ENCODE data around the gene DESI2.
"Not testable (repeated sequence)": the region's sequence is repeated elsewhere in the genome, so short reads cannot be mapped to it uniquely, and the experiment has no call there.

Gene DESI2

DNA sequence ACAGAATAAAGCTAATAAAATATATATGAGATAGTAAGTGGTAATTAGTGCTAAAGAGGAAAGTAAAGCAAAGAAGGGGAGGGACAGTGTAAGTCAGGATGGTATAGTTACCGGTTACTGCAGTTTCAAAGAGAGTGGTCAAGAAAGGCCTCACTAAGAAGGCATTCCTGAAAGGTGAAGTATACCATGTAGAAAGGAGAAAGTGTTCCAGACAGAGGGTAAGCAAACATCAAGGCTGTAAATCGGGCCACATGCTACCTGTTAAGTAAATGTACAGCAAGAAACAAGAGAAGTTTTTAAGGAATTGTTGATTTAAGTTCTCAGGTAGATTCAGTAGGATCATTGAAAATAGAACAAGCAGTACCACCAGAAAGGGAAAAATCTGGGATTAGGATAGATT is 9.7 kb downstream of the DESI2 start:
- H3K36me3 ChIP-seq (ENCODE audit: control insufficient read depth in 4 of 4, insufficient read depth in 4 of 4, low read length in 3 of 4), result peaks cover 5 to 22% (median 9%) of the 10 kb centered on the region in 4 experiments
- ChIA-PET CTCF (no interaction called here), POLR2A (no interaction called here)
- no peaks in the 10 kb centered on the region for H3K27me3 ChIP-seq (replicated peaks in 2 of 5; ENCODE audit: control insufficient read depth in 4 of 5, insufficient read depth in 5 of 5, low read length in 4 of 5)
- H3K4me1 ChIP-seq (ENCODE audit: control extremely low read depth in 1 of 4, control insufficient read depth in 4 of 4, insufficient read depth in 4 of 4, low read length in 3 of 4), result peaks cover 9 to 22% (median 16%) of the 10 kb centered on the region in 4 experiments
- no peak overlapping the region for H3K4me3 ChIP-seq (ENCODE audit: control insufficient read depth in 1 of 7, extremely low read depth in 1 of 7, insufficient read depth in 4 of 7, low read depth in 2 of 7, low read length in 6 of 7)
- H3K27ac ChIP-seq (ENCODE audit: insufficient read depth in 1 of 2, low read depth in 1 of 2, low read length in 2 of 2, poor library complexity in 1 of 2, severe bottlenecking in 2 of 2), result no peak overlapping the region
- 100% methylated on average over 2 of the region's 2 CpGs for WGBS (ENCODE audit: insufficient coverage)
- DNase-seq, result no peak
- peaks cover 0 to 2% (median 0%) of the 10 kb centered on the region in 5 experiments for H3K9me3 ChIP-seq (ENCODE audit: control extremely low read depth in 1 of 5, control insufficient read depth in 4 of 5, insufficient read depth in 2 of 5, low read depth in 1 of 5, low read length in 4 of 5)

DNA sequence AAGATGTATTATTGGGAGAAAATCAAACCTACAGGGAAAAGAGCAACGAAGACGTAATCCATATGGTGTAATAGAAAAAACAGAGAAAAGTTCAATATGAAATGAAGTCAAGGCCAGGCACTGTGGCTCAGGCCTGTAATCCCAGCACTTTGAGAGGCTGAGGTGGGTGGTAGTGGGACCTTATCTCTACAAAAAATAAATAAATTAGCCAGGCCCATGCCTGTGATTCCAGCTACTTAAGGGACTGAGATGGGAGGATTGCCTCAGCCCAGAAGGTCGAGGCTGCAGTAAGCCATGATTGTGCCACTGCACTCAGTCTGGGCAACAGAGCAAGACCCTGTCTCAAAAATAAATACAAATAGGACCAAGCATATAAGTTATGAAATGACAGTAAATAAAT is 11.4 kb downstream of the DESI2 start:
- Histone ChIP-seq H3K27ac (ENCODE audit: insufficient read depth in 1 of 2, low read depth in 1 of 2, low read length in 2 of 2, poor library complexity in 1 of 2, severe bottlenecking in 2 of 2) (no peak overlapping the region), H3K36me3 (ENCODE audit: control insufficient read depth in 4 of 4, insufficient read depth in 4 of 4, low read length in 3 of 4) (peaks cover 2 to 9% (median 5%) of the 10 kb centered on the region in 4 experiments), H3K9me3 (ENCODE audit: control extremely low read depth in 1 of 5, control insufficient read depth in 4 of 5, insufficient read depth in 2 of 5, low read depth in 1 of 5, low read length in 4 of 5) (peaks cover 0 to 2% (median 0%) of the 10 kb centered on the region in 5 experiments), H3K4me3 (ENCODE audit: control insufficient read depth in 1 of 7, extremely low read depth in 1 of 7, insufficient read depth in 4 of 7, low read depth in 2 of 7, low read length in 6 of 7) (no peak overlapping the region), H3K27me3 (replicated peaks in 2 of 5; ENCODE audit: control insufficient read depth in 4 of 5, insufficient read depth in 5 of 5, low read length in 4 of 5) (no peaks in the 10 kb centered on the region), H3K4me1 (ENCODE audit: control extremely low read depth in 1 of 4, control insufficient read depth in 4 of 4, insufficient read depth in 4 of 4, low read length in 3 of 4) (peaks cover 9 to 22% (median 16%) of the 10 kb centered on the region in 4 experiments)
- POLR2A ChIA-PET, result no interaction called here
- 87% methylated on average over 3 of the region's 3 CpGs for WGBS (ENCODE audit: insufficient coverage)
- CTCF ChIA-PET, result no interaction called here
- no peak for DNase-seq

- Histone ChIP-seq H3K9me3 (ENCODE audit: control extremely low read depth in 1 of 5, control insufficient read depth in 4 of 5, insufficient read depth in 2 of 5, low read depth in 1 of 5, low read length in 4 of 5) (peaks cover 0 to 7% (median 0%) of the 10 kb centered on the region in 5 experiments), H3K27ac (ENCODE audit: insufficient read depth in 1 of 2, low read depth in 1 of 2, low read length in 2 of 2, poor library complexity in 1 of 2, severe bottlenecking in 2 of 2) (no peak overlapping the region), H3K27me3 (replicated peaks in 2 of 5; ENCODE audit: control insufficient read depth in 4 of 5, insufficient read depth in 5 of 5, low read length in 4 of 5) (no peaks in the 10 kb centered on the region), H3K4me1 (ENCODE audit: control extremely low read depth in 1 of 4, control insufficient read depth in 4 of 4, insufficient read depth in 4 of 4, low read length in 3 of 4) (peaks cover 9 to 22% (median 16%) of the 10 kb centered on the region in 4 experiments), H3K36me3 (ENCODE audit: control insufficient read depth in 4 of 4, insufficient read depth in 4 of 4, low read length in 3 of 4) (peaks cover under 1 to 11% (median 9%) of the 10 kb centered on the region in 4 experiments), H3K4me3 (ENCODE audit: control insufficient read depth in 1 of 7, extremely low read depth in 1 of 7, insufficient read depth in 4 of 7, low read depth in 2 of 7, low read length in 6 of 7) (peak overlapping the region in 1 of 7 experiments; percentile 52)
- DNase-seq, result peak; percentile 37 to 85 (median 81)
- 11% methylated on average over 4 of the region's 4 CpGs for WGBS (ENCODE audit: insufficient coverage)
- CTCF ChIA-PET, result interaction anchor here (0.5 to 1.3 kb wide), 6 partner anchors 9 to 164 kb away, joined by 3 to 5 read pairs (median 4); no protein-coding TSS in a partner anchor
- POLR2A ChIA-PET, result interaction anchor here (1.4 kb wide), 1 partner anchor 12 kb away, joined by 5 read pairs; no protein-coding TSS in a partner anchor
These were observed 12.9 kb downstream of the DESI2 start for GRCh38 chr1:244665771-244666217.

DNA sequence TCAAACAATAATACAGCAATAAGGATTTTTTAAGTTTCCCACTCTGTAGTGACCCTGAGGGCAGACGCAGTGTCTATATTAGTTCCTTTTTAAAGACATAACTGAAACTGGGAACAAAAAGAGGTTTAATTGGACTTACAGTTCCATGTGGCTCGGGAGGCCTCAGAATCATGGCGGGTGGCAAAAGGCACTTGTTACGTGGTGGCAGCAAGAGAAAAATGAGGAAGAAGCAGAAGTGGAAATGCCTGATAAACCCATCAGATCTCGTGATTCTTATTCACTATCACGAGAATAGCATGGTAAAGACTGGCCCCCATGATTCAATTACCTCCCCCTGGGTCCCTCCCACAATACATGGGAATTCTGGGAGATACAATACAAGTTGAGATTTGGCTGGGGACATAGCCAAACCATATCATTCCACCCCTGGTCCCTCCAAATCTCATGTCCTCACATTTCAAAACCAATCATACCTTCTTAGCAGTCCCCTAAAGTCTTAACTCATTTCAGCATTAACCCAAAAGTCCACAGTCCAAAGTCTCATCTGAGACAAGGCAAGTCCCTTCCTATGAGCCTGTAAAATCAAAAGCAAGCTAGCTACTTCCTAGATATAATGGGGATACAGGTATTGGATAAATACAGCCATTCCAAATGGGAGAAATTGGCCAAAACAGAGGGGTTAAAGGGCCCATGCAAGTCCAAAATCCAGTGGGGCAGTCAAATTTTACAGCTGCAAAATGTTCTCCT is 13.9 kb downstream of the DESI2 start:
- CTCF ChIA-PET, result interaction anchor here (1.1 to 1.3 kb wide), 2 partner anchors 13 to 63 kb away, joined by 3 to 5 read pairs; no protein-coding TSS in a partner anchor
- not testable (repeated sequence) for H3K27me3 ChIP-seq (replicated peaks in 2 of 5; ENCODE audit: control insufficient read depth in 4 of 5, insufficient read depth in 5 of 5, low read length in 4 of 5)
- no CpG with 5 or more reads among the region's 6 CpGs for WGBS (ENCODE audit: insufficient coverage)

DNA sequence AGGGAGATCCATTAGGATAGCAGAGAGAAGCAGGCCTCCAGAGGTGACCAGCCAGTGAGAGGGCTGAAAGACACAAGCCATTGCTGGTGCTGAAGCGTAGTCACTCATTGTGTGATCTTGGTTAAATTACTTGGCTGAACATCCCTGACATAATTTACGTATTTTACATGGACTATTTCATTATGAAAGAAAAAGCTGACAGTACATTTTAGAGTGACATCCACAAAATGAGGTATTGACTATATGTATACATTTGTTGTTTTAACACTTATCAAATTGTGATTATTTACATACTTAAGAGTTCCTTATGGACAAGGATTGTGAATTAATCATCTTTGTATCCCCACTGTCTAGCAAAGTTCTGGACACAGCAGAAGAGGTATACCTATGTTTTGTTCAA is 14.9 kb downstream of the DESI2 start:
- DNase-seq, result no peak
- POLR2A ChIA-PET, result no interaction called here
- Histone ChIP-seq H3K4me1 (ENCODE audit: control extremely low read depth in 1 of 4, control insufficient read depth in 4 of 4, insufficient read depth in 4 of 4, low read length in 3 of 4) (peaks cover 6 to 22% (median 16%) of the 10 kb centered on the region in 4 experiments), H3K36me3 (ENCODE audit: control insufficient read depth in 4 of 4, insufficient read depth in 4 of 4, low read length in 3 of 4) (peaks cover 4 to 21% (median 9%) of the 10 kb centered on the region in 4 experiments), H3K27me3 (replicated peaks in 2 of 5; ENCODE audit: control insufficient read depth in 4 of 5, insufficient read depth in 5 of 5, low read length in 4 of 5) (no peaks in the 10 kb centered on the region), H3K27ac (ENCODE audit: insufficient read depth in 1 of 2, low read depth in 1 of 2, low read length in 2 of 2, poor library complexity in 1 of 2, severe bottlenecking in 2 of 2) (no peak overlapping the region), H3K9me3 (ENCODE audit: control extremely low read depth in 1 of 5, control insufficient read depth in 4 of 5, insufficient read depth in 2 of 5, low read depth in 1 of 5, low read length in 4 of 5) (peaks cover 0 to 12% (median 0%) of the 10 kb centered on the region in 5 experiments), H3K4me3 (ENCODE audit: control insufficient read depth in 1 of 7, extremely low read depth in 1 of 7, insufficient read depth in 4 of 7, low read depth in 2 of 7, low read length in 6 of 7) (no peak overlapping the region)
- CTCF ChIA-PET, result no interaction called here
- no CpG with 5 or more reads among the region's 2 CpGs for WGBS (ENCODE audit: insufficient coverage)

More for the DNA sequence above, 13.9 kb downstream of the DESI2 start:
- Histone ChIP-seq H3K9me3 (ENCODE audit: control extremely low read depth in 1 of 5, control insufficient read depth in 4 of 5, insufficient read depth in 2 of 5, low read depth in 1 of 5, low read length in 4 of 5) (peaks cover 0 to 12% (median 0%) of the 10 kb centered on the region in 5 experiments), H3K4me1 (ENCODE audit: control extremely low read depth in 1 of 4, control insufficient read depth in 4 of 4, insufficient read depth in 4 of 4, low read length in 3 of 4) (peaks cover 9 to 22% (median 16%) of the 10 kb centered on the region in 4 experiments), H3K36me3 (ENCODE audit: control insufficient read depth in 4 of 4, insufficient read depth in 4 of 4, low read length in 3 of 4) (peaks cover 4 to 16% (median 9%) of the 10 kb centered on the region in 4 experiments)
- H3K4me3 ChIP-seq (ENCODE audit: control insufficient read depth in 1 of 7, extremely low read depth in 1 of 7, insufficient read depth in 4 of 7, low read depth in 2 of 7, low read length in 6 of 7); H3K27ac ChIP-seq (ENCODE audit: insufficient read depth in 1 of 2, low read depth in 1 of 2, low read length in 2 of 2, poor library complexity in 1 of 2, severe bottlenecking in 2 of 2); POLR2A ChIA-PET: not testable (repeated sequence)
- peak in 2 of 3 donors; percentile 52 to 66 for DNase-seq

DNA sequence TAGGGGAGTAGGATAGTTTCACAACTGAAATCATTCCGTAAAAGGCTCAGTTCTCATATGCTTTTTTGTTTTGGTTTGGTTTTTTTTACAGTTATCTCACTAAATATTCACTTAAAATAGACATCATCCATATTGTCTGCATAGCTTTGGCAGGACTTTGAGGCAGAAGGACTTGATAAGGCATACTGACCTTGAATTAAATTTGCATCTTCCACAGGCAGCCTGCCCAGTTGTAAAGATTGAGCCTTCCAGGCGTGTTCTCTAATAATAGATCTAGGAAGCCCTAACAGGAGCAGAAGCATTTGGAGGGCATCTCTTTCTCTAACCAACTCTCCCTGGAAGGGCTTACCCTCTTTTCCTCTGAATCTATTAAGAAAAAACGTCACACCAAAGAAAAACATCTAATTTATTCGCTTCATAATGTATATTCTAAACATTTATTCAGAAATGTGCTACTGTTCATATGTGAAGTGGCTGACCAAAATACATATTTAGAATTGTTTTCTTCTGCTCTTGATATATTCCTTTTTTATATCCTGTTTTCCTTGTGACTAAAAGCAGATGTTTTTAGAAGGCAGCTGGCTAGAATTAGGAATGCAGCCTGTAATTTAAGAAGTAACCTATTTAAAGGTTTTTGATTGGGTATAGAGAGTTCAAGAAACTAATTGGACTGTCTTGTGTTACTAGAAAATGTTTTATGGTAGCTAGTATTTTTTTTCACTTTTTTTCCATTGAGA is 20.2 kb downstream of the DESI2 start:
- Histone ChIP-seq H3K4me3 (ENCODE audit: control insufficient read depth in 1 of 7, extremely low read depth in 1 of 7, insufficient read depth in 4 of 7, low read depth in 2 of 7, low read length in 6 of 7) (no peak overlapping the region), H3K9me3 (ENCODE audit: control extremely low read depth in 1 of 5, control insufficient read depth in 4 of 5, insufficient read depth in 2 of 5, low read depth in 1 of 5, low read length in 4 of 5) (peaks cover 0 to 12% (median 0%) of the 10 kb centered on the region in 5 experiments), H3K4me1 (ENCODE audit: control extremely low read depth in 1 of 4, control insufficient read depth in 4 of 4, insufficient read depth in 4 of 4, low read length in 3 of 4) (no peaks in the 10 kb centered on the region), H3K36me3 (ENCODE audit: control insufficient read depth in 4 of 4, insufficient read depth in 4 of 4, low read length in 3 of 4) (peaks cover 4 to 21% (median 12%) of the 10 kb centered on the region in 4 experiments), H3K27ac (ENCODE audit: insufficient read depth in 1 of 2, low read depth in 1 of 2, low read length in 2 of 2, poor library complexity in 1 of 2, severe bottlenecking in 2 of 2) (no peak overlapping the region), H3K27me3 (replicated peaks in 2 of 5; ENCODE audit: control insufficient read depth in 4 of 5, insufficient read depth in 5 of 5, low read length in 4 of 5) (no peaks in the 10 kb centered on the region)
- 0% methylated on average over 1 of the region's 4 CpGs for WGBS (ENCODE audit: insufficient coverage)
- ChIA-PET CTCF (no interaction called here), POLR2A (no interaction called here)
- DNase-seq, result no peak

Data from common myeloid progenitor, CD34-positive (primary cell).